OCI-LY3 (cell line): ENCODE measurements around the gene OTX2.

Source experiments
- H2AFZ ChIP-seq: fragments of 200-600, 300-600 bp; shearing (Covaris generic); 2 replicates; pipeline ENCODE4 v1.6.0; 2014; ENCODE audit warnings: antibody characterized with exemption, low read depth, low read length
- H3K27ac ChIP-seq: fragments of 200-600, 300-600 bp; sonication (generic); 2 replicates; pipeline ENCODE4 v1.5.1; 2014; ENCODE audit warnings: mild to moderate bottlenecking, low read length, moderate library complexity, mixed read lengths
- H3K27me3 ChIP-seq: fragments of 200-600, 300-600 bp; sonication (generic); 2 replicates; pipeline ENCODE4 v1.6.1; 2014; ENCODE audit warnings: low read depth, low read length, mixed read lengths
- H3K36me3 ChIP-seq: fragments of 200-600, 300-600 bp; sonication (generic); replicated peaks from 2 replicates; pipeline ENCODE3; 2014; ENCODE audit warnings: low read depth, low read length, mixed read lengths
- H3K4me1 ChIP-seq: fragments of 300-600, 200-600 bp; sonication (generic); 2 replicates; pipeline ENCODE4 v1.6.1; 2014; ENCODE audit warnings: low read length, mixed read lengths
- H3K4me2 ChIP-seq: fragments of 200-600, 300-600 bp; sonication (generic); 2 replicates; pipeline ENCODE4 v1.6.1; 2014; ENCODE audit warnings: low read length, mixed read lengths
- H3K4me3 ChIP-seq: fragments of 300-600, 200-600 bp; sonication (generic); 2 replicates; pipeline ENCODE4 v1.5.1; 2014; ENCODE audit warnings: antibody characterized with exemption, mild to moderate bottlenecking, low read length, moderate library complexity
- H3K79me2 ChIP-seq: fragments of 300-600, 200-600 bp; shearing (Covaris generic); 2 replicates; pipeline ENCODE4 v1.6.1; 2014; ENCODE audit warnings: mild to moderate bottlenecking, low read length, mixed read lengths
- H3K9ac ChIP-seq: fragments of 300-600, 200-600 bp; shearing (Covaris generic); 2 replicates; pipeline ENCODE4 v1.6.0; 2014; ENCODE audit warnings: mild to moderate bottlenecking, low read length, moderate library complexity
- H3K9me3 ChIP-seq: fragments of 200-600, 300-600 bp; shearing (Covaris generic); 2 replicates; pipeline ENCODE4 v1.6.1; 2014; ENCODE audit warnings: low read length, mixed read lengths; ENCODE audit not compliant: insufficient read depth
- H4K20me1 ChIP-seq: fragments of 200-600, 300-600 bp; sonication (generic); 2 replicates; pipeline ENCODE4 v1.6.1; 2016; ENCODE audit warnings: low read length, mixed read lengths; ENCODE audit not compliant: insufficient read depth
- EZH2phosphoT487 ChIP-seq: fragments of 200-600 bp; shearing (Covaris generic); IDR thresholded peaks from 2 replicates; pipeline ENCODE4 v1.6.1; 2018; ENCODE audit warnings: antibody characterized with exemption, mixed run types, low read depth
- TF ChIP-seq, protein P1 (sequence below): fragments of 200-600, 300-600 bp; sonication (generic); IDR thresholded peaks from 2 replicates; pipeline ENCODE4 v1.5.1; 2014; ENCODE audit warnings: antibody characterized with exemption, low read length, low read depth

OTX2 gene

DNA sequence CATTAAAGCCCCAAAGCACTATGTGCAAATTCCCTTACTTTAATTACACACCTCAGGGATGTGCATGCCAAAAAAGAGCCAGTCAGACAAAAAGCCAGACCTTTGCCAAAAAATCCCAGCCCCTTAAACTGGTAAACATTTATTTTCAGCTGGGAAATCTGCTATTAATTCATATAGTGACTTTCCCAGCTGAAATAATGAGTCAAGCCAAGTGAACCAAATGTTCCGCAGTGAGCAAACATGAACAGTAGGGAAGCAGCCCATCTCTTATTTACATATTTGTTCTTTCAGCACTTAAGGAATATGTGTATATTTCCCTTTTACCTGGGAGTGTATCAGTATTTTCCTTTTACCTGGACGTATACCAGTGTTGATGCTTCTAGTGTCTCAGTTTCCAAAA lies 44.0 kb upstream of the OTX2 start:
- H3K9ac ChIP-seq: no peak overlapping the region
- no peak overlapping the region for H3K4me3 ChIP-seq
- H3K79me2 ChIP-seq: no peaks in the 10 kb centered on the region
- no peaks in the 10 kb centered on the region for H3K9me3 ChIP-seq
- no peaks in the 10 kb centered on the region for H4K20me1 ChIP-seq
- TF ChIP-seq, protein P1, sequence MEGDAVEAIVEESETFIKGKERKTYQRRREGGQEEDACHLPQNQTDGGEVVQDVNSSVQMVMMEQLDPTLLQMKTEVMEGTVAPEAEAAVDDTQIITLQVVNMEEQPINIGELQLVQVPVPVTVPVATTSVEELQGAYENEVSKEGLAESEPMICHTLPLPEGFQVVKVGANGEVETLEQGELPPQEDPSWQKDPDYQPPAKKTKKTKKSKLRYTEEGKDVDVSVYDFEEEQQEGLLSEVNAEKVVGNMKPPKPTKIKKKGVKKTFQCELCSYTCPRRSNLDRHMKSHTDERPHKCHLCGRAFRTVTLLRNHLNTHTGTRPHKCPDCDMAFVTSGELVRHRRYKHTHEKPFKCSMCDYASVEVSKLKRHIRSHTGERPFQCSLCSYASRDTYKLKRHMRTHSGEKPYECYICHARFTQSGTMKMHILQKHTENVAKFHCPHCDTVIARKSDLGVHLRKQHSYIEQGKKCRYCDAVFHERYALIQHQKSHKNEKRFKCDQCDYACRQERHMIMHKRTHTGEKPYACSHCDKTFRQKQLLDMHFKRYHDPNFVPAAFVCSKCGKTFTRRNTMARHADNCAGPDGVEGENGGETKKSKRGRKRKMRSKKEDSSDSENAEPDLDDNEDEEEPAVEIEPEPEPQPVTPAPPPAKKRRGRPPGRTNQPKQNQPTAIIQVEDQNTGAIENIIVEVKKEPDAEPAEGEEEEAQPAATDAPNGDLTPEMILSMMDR: no peak
- TF ChIP-seq EZH2phosphoT487: no peak
- no peak overlapping the region for H3K4me2 ChIP-seq
- H3K27me3 ChIP-seq: peaks cover 19% of the 10 kb centered on the region
- no peak overlapping the region for H3K27ac ChIP-seq
- H2AFZ ChIP-seq: no peak overlapping the region
- H3K4me1 ChIP-seq: no peaks in the 10 kb centered on the region
- H3K36me3 ChIP-seq: no peaks in the 10 kb centered on the region

GRCh38 chr14:56846970-56847930 lies 37.0 kb upstream of the OTX2 start:
- H3K4me2 ChIP-seq: no peak overlapping the region
- H3K4me1 ChIP-seq: no peaks in the 10 kb centered on the region
- 0 out of 2 replicates have a peak, but pooled peaks cover 7% of the 10 kb centered on the region for H3K27me3 ChIP-seq
- TF ChIP-seq, protein P1: no peak
- TF ChIP-seq EZH2phosphoT487: no peak
- no peaks in the 10 kb centered on the region for H3K79me2 ChIP-seq
- H2AFZ ChIP-seq: no peak overlapping the region
- H3K9ac ChIP-seq: no peak overlapping the region
- no peak overlapping the region for H3K4me3 ChIP-seq
- no peaks in the 10 kb centered on the region for H4K20me1 ChIP-seq
- H3K36me3 ChIP-seq: no peaks in the 10 kb centered on the region
- no peaks in the 10 kb centered on the region for H3K9me3 ChIP-seq
- no peak overlapping the region for H3K27ac ChIP-seq

DNA sequence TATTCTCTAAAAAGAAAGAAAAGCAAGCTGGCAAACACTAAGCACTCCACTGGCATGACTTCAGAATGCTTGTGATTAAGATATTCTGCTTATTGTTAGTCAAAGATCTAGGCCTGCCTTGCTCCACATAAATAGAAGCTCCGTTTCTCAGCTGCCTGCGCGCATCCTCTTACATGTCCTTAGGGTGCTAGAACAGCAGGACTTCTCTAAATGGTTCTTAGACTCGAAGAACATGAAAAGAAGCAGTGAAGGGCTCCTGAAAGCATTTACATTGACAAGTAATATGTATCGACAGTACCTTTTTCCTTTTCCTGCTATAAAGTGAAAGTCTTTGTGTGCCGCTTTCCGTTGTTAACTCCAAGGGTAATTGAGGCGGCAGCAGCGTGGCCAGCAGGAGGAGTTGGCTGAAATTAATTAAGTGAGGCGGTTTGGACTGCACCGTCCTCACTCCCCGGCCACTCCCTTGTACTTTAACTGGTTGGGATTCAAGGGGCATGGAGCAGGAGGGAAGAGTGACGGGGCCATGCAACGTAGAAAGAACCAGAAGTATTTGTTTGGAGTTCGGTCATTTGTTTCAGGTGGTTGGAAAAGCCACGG lies 34.2 kb upstream of the OTX2 start:
- no peak overlapping the region for H3K4me3 ChIP-seq
- no peak overlapping the region for H2AFZ ChIP-seq
- no peak overlapping the region for H3K9ac ChIP-seq
- no peaks in the 10 kb centered on the region for H4K20me1 ChIP-seq
- no peak overlapping the region for H3K27ac ChIP-seq
- no peaks in the 10 kb centered on the region for H3K36me3 ChIP-seq
- H3K79me2 ChIP-seq: no peaks in the 10 kb centered on the region
- no peaks in the 10 kb centered on the region for H3K9me3 ChIP-seq
- no peak overlapping the region for H3K4me2 ChIP-seq
- H3K4me1 ChIP-seq: no peaks in the 10 kb centered on the region
- TF ChIP-seq, protein P1: no peak
- TF ChIP-seq EZH2phosphoT487: no peak
- H3K27me3 ChIP-seq: 0 out of 2 replicates have a peak, but pooled peaks cover 7% of the 10 kb centered on the region

DNA sequence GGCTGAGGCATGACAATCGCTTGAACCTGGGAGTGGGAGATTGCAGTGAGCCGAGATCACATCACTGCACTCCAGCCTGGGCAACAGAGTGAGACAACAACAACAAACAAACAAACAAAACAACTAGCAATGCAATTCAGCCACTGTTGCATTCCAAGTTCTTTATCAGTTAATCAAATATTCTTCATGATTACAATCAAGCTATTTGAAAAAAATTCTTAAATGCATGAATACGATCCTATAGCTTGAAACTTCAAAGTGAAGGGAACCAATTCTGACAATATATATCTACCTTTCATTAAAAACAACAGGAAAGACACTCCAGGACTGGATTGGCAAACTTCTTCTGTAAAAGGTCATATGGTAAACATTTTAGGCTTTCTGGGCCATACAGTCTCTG lies 31.3 kb upstream of the OTX2 start:
- H3K79me2 ChIP-seq: no peaks in the 10 kb centered on the region
- no peak overlapping the region for H3K27ac ChIP-seq
- H4K20me1 ChIP-seq: no peaks in the 10 kb centered on the region
- no peak overlapping the region for H3K9ac ChIP-seq
- H3K4me3 ChIP-seq: no peak overlapping the region
- H3K4me2 ChIP-seq: no peak overlapping the region
- H3K9me3 ChIP-seq: no peaks in the 10 kb centered on the region
- no peak overlapping the region for H2AFZ ChIP-seq
- no peaks in the 10 kb centered on the region for H3K4me1 ChIP-seq
- no peak for TF ChIP-seq EZH2phosphoT487
- TF ChIP-seq, protein P1: no peak
- no peaks in the 10 kb centered on the region for H3K27me3 ChIP-seq
- H3K36me3 ChIP-seq: no peaks in the 10 kb centered on the region
